ENCODE measurements around the gene USP1.

USP1 gene, protein sequence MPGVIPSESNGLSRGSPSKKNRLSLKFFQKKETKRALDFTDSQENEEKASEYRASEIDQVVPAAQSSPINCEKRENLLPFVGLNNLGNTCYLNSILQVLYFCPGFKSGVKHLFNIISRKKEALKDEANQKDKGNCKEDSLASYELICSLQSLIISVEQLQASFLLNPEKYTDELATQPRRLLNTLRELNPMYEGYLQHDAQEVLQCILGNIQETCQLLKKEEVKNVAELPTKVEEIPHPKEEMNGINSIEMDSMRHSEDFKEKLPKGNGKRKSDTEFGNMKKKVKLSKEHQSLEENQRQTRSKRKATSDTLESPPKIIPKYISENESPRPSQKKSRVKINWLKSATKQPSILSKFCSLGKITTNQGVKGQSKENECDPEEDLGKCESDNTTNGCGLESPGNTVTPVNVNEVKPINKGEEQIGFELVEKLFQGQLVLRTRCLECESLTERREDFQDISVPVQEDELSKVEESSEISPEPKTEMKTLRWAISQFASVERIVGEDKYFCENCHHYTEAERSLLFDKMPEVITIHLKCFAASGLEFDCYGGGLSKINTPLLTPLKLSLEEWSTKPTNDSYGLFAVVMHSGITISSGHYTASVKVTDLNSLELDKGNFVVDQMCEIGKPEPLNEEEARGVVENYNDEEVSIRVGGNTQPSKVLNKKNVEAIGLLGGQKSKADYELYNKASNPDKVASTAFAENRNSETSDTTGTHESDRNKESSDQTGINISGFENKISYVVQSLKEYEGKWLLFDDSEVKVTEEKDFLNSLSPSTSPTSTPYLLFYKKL

DNA sequence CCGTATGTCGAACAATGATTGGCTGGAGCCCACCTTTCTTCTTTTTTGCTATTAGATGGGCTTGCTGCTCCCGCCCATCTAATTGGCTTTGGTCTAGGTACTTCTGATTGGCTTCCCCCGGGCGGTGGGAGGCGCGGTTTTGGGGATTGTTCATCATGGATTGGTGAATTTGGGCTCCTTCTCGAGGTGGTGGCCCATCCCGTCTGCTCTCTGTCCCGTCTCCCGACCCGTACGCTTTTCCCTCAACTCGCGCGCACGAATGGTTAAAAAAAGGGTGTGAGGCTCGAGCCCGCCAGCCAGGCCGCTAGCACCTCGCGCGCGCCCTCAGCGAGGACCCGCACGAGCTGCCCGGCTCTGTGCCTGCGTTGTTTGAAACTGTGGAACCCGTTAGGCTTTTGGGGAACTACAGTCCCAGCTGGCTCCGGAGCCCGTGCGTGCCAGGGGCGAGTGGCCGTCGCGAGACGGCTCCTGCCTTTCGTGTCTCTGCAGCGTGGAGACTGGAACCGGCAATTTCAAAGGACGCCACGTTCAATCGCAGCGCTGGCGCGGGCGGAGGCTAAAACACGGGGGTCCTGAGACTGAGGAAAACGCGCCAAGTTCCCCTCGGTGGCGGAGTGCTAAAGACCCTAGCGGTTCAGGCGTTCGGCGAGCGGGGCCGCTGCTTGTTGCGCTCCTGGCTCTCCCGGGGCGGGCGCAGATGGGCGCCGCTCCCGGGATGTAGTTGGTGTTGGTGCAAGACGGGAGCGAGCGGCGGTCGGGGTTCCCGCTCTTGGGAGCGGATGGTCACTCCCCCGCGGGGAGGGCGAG, at the start of gene USP1:
Gene USP1 (plus strand): TSS at position 584 of the 807 bp plus-strand sequence. CDS start 2,819 bp downstream, outside the sequence.
- peak; percentile 85 for DNase-seq (ENCODE audit: low read depth)
- TF ChIP-seq MYC (IDR thresholded peaks at IDR 0.05; ENCODE audit: low read depth, low read length) (peak; percentile 16; the same call in 1 of the 2 replicates), POLR2A (IDR thresholded peaks at IDR 0.05; ENCODE audit: extremely low read depth, insufficient read length) (no peak)
- TF ChIP-seq, protein P1, sequence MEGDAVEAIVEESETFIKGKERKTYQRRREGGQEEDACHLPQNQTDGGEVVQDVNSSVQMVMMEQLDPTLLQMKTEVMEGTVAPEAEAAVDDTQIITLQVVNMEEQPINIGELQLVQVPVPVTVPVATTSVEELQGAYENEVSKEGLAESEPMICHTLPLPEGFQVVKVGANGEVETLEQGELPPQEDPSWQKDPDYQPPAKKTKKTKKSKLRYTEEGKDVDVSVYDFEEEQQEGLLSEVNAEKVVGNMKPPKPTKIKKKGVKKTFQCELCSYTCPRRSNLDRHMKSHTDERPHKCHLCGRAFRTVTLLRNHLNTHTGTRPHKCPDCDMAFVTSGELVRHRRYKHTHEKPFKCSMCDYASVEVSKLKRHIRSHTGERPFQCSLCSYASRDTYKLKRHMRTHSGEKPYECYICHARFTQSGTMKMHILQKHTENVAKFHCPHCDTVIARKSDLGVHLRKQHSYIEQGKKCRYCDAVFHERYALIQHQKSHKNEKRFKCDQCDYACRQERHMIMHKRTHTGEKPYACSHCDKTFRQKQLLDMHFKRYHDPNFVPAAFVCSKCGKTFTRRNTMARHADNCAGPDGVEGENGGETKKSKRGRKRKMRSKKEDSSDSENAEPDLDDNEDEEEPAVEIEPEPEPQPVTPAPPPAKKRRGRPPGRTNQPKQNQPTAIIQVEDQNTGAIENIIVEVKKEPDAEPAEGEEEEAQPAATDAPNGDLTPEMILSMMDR (IDR thresholded peaks at IDR 0.05; ENCODE audit: low read depth, low read length), result no peak
- TF ChIP-seq, protein P2, sequence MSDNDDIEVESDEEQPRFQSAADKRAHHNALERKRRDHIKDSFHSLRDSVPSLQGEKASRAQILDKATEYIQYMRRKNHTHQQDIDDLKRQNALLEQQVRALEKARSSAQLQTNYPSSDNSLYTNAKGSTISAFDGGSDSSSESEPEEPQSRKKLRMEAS (IDR thresholded peaks at IDR 0.05; ENCODE audit: low read depth, low read length), result peak; percentile 64
- peak within 1 kb of the TSS; percentile 99 for H3K4me3 ChIP-seq (ENCODE audit: low read depth, low read length)

DNA sequence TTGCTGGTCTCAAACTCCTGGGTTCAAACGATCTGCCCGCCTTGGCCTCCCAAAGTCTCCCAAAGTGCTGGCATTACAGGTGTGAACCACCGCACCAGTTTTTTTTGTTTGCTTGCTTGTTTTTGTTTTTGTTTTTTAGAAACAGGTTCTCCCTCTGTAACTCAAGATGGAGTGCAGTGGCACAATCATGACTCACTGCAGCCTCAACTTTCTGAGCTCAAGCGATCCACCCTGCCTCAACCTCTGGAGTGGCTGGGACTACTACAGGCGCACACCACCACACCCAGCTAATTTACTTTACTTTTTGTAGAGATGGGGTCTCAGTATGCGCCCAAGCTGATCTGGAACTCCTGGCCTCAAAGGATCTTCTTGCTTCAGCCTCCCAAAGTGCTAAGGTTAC, 47.3 kb upstream of the USP1 start:
- no peak overlapping the region for H3K4me3 ChIP-seq (ENCODE audit: low read depth, low read length)
- peak; percentile 15 for DNase-seq (ENCODE audit: low read depth)
- TF ChIP-seq, protein P2 (IDR thresholded peaks at IDR 0.05; ENCODE audit: low read depth, low read length), result no peak
- TF ChIP-seq POLR2A (IDR thresholded peaks at IDR 0.05; ENCODE audit: extremely low read depth, insufficient read length) (no peak), MYC (IDR thresholded peaks at IDR 0.05; ENCODE audit: low read depth, low read length) (no peak)
- TF ChIP-seq, protein P1 (IDR thresholded peaks at IDR 0.05; ENCODE audit: low read depth, low read length), result no peak

DNA sequence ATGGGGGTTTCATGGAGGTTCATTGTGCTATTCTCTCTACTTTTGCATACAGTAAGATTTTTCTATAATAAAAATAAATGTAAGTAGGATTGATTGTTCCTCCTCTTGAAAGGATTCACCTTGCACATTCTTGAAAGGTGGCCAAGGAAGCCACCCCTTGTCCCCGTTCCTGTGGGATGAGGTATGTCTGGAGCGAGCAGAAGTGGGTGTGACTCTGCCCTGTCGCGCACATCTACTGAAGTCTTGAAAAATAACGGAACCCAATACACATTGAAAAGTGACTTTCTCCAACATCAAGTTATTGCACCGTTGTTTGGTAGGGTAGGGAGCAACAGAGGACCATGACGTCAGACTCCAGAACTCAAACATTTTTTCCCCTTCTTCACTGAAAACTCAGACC, 46.8 kb upstream of the USP1 start:
- no peak for DNase-seq (ENCODE audit: low read depth)
- H3K4me3 ChIP-seq (ENCODE audit: low read depth, low read length), result no peak overlapping the region
- TF ChIP-seq, protein P2 (IDR thresholded peaks at IDR 0.05; ENCODE audit: low read depth, low read length), result no peak
- TF ChIP-seq POLR2A (IDR thresholded peaks at IDR 0.05; ENCODE audit: extremely low read depth, insufficient read length) (no peak), MYC (IDR thresholded peaks at IDR 0.05; ENCODE audit: low read depth, low read length) (no peak)
- TF ChIP-seq, protein P1 (IDR thresholded peaks at IDR 0.05; ENCODE audit: low read depth, low read length), result no peak

DNA sequence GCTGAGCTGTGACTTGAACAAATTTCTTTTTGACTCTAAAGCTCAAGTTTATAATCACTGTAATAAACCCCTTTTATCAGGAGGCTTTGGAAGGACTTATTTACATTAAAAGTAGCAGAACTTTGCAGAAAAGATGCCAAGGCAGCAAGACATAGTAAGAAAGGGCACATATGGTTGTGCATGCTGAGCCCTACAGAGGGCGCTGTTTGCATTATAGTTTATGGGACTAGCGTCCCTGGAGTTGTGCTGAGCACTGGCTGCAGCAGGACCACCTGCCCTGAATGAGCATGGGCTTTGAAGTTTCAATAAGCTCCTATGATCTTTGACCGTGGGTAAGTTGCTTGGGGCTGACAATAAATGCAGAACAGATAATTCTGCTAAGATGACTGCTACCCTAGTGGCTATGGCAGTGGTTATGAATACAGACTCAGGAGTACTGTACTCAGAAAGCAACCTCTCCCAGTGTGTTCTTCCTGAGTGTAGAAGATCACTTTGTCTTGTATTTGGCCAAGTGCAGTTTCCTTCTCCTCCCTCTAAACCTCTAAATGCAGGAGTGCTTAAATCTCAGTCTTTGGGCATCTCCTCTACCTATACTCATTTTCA, 45.4 kb upstream of the USP1 start:
- peak; percentile 43 for DNase-seq (ENCODE audit: low read depth)
- TF ChIP-seq, protein P1 (IDR thresholded peaks at IDR 0.05; ENCODE audit: low read depth, low read length), result peak; percentile 64
- TF ChIP-seq MYC (IDR thresholded peaks at IDR 0.05; ENCODE audit: low read depth, low read length) (no peak), POLR2A (IDR thresholded peaks at IDR 0.05; ENCODE audit: extremely low read depth, insufficient read length) (no peak)
- no peak overlapping the region for H3K4me3 ChIP-seq (ENCODE audit: low read depth, low read length)

DNA sequence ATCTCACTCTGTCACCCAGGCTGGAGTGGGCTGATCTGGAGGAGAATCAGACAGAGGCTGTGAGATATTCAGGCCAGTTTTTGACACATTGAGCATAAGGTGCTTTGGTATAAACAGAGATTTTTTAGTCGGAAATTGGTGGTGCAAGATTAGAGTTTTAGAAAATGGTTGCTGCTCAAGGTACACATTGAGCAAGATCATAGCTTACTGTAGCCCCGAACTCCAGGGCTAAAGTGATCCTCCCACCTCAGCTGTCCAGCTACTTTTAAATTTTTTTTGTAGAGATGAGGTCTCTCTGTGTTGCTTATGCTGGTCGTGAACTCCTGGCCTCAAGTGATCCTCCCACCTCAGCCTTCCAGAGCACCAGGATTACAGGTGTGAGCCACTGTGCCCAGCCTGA, 43.9 kb upstream of the USP1 start:
- no peak for DNase-seq (ENCODE audit: low read depth)
- no peak overlapping the region for H3K4me3 ChIP-seq (ENCODE audit: low read depth, low read length)
- TF ChIP-seq, protein P1 (IDR thresholded peaks at IDR 0.05; ENCODE audit: low read depth, low read length), result no peak
- TF ChIP-seq, protein P2 (IDR thresholded peaks at IDR 0.05; ENCODE audit: low read depth, low read length), result no peak
- TF ChIP-seq POLR2A (IDR thresholded peaks at IDR 0.05; ENCODE audit: extremely low read depth, insufficient read length) (no peak), MYC (IDR thresholded peaks at IDR 0.05; ENCODE audit: low read depth, low read length) (no peak)
